DMS114 treated with DMSO at 0.1 percent for 48 hours (cell line): ENCODE results near the gene BANP.
"Not testable (repeated sequence)": the region's sequence is repeated elsewhere in the genome, so short reads cannot be mapped to it uniquely, and the experiment has no call there.

Experiments used
- DNase-seq: peaks from one replicate; lab custom pipeline; 2025; ENCODE audit not compliant: unreplicated experiment; lab: John Stamatoyannopoulos, UW

Gene BANP

DNA sequence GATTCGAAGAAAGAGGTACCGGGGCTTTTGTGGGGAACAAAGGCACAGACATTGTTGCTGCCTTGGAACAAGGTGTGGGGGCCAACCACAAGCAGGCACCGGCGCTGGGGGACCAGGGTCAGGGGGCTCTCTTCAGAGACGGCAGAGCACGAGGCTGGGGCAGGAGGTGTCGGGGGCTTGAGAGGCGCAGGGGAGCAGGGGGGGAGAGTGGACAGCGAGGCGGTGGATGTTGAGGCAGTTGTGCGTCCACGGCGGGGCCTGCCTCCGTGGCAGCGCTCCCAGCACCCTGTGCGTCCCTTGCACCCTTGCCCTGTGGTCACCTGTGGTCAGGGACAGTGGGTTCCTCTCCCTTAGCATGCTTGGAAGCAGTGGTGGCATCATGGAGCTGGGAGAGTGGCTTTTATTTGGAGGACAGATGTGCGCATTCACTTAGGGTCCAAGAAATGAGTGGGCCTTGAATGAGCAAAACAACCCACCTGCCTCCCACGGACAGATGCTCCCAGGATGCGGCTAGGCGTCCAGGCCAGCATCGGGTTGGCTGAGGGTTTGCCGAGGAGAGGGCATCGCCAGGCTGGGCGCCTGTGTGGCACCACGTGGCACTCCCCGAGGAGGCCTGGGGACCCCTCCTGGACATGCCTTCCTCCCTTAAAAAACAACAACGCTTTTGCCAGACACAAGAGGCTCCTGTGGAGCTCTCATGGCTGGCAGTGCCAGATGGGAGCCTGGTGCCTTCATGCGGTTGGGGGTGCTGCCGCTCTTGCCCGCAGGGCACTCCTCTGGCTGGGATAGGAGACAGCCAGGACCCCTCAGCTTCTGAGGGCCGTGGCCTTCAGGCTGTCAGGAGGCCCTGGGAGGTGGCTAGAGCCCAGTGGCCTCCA, 113.0 kb downstream of the BANP start:
- no peak for DNase-seq

- DNase-seq: no peak
These were observed 113.9 kb downstream of the BANP start for GRCh38 chr16:88064889-88065746.

GRCh38 chr16:88065747-88066142, 114.5 kb downstream of the BANP start:
- DNase-seq: no peak

- DNase-seq: no peak
These were observed 115.0 kb downstream of the BANP start for GRCh38 chr16:88066234-88066633.

DNA sequence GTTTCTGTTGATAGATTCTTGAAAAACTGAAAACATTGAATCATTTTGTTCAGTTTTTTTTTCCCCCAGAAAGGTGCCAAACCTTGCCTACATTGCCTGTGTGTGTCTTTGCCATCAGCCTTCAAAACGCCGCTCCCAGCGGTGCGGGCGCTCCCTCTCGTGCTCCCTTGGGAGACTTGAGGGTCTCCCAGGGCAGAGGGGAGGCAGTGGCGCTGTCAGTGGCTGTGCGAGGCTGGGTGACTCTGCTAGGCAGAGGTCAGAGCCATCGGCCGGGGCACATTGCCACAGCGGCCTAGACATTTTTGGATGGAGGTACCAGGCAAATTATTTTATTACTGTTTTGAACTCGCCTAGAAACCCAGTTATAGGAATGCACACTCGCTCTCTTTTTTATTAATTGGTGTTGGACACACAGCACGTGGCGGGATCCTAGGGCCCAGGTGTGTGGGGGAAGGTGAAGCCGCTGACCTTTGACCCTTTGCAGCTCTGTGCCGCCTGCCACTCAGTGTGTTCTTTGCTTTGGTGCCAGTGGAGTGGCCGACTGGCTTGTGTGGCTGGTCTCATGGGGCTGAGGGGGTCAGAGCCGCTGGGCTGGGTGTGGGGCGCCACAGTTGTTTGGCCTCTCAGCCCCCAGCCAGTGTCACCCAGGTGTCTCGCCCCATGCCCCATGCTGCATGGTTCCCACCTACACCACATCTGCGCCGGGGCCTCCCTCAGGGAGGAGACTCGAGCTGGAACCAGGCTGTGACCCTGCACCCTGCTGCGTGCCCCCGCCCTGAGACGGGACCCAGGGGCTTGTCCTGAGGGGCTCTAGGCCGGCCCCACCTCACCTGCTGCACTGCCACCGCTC, 115.7 kb downstream of the BANP start:
- DNase-seq: no peak

DNA sequence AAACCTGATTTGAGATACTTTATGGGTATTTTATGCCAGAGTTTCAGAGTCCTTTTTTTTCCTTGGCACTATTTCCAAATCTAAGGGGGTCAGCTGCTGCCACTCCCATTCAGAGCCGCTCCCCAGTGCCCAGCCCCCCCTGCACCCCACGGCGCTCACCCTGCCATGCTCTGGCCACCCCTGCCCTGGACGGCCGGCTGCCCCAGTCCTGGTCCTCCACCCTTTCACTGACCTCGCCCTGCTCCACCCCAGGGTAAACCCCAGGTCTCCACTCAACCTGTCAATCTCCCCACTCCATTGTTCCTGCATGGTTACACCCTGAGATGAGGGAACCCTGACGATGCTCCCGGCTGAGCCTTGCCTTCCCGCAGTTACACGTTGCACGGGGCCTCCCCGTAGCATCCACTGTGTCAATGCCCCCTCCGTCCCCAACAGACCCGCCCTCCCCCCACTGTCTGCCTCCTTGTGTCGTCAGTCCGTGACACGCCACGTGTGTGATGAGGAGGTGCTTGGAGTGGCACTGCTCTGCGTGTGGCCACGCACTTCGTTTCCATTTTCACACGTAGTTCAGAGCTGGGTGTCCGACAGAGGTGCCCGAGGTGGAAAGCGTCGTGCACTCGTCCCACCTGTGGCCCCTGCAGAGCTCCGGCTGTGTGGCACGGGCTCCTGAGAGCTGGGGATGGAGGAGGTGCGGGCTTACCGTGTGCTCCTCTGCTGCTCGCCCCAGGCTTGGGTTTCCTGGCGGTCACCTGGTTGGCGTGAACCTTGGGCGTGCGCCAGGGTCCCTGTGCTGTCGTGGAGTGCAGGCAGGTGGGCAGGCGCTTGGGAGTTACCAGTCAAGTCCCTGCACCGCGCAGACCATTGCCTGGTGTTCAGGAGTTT, 116.5 kb downstream of the BANP start:
- no peak for DNase-seq

DNA sequence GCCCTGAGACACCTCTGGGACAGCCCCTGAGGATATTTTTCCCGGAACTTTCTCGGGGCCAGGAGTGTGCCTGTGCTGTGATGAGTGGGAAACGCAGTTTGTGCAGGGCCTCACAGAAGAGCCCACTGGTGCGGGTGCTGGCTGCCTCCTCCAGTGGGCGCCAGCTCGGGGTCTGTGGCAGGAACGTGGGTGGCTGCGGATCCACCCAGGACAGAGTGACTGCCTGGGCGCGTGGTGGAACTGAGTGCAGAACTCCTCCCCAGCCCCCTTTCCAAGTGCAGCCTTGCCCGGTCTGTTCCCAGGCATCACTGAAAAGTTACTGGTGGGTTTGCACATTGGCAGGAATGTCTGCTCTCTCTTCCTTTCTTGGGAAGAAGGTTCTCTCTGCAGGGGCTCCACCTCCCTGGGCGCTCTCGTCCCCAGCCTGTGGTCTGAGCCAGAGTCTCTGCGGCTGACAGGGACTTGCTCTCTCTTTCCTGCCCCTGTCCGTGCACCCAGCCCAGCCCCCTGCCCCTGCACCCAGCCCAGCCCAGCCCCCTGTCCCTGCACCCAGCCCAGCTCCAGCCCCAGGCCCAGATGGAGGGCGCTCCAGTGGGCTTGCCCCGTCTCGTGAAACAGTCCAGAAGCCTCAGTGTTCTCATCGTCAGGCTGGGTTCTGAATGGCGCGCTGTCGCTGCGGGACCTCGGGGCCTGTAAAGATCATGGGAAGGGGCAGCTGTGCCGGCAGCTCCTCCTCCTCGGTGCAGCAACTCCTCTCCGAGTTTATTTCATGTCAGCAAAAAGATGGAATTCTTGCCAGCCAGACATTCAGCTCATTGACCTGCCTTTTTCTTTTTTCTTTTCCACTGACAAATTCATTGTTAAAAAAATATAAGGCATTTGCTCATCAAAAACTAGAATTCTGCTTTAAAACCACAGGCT, 117.5 kb downstream of the BANP start:
- DNase-seq: no peak

DNA sequence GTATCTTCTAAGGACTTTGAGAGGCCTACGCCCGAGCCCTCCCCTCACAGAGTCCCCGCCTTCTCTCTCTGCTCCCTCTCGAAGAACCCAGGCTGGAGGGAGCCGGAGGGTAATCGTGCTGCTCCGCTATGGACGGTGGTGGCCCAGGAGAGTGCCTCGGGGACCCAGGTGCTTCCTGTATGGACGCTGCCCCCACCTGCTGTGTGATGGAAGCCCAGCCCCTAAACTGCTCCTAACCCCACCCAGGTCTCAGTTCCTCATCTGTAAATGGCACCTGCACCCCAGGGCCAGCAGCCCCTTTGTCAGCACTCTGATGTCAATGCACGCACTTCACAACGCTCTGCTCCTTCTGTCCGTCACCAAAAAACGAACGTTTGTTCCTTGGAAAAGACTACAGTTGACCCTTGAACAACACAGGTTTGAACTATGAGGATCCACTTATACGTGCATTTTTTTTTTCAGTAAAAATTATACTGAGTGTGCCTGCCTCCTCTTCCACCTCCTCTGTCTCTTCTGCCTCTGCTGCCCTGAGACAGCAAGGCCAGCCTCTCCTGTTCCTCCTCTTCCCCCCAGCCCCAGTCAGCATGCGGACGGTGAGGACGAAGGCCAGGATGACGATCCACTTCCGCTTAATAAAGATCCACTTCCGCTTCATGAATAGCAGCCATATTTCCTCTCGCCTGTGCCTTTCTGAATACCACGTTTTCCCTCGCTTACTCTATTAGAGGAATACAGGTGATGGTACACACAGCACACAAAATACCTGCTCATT, 118.3 kb downstream of the BANP start:
- DNase-seq: no peak

- no peak for DNase-seq
These were observed 119.1 kb downstream of the BANP start for GRCh38 chr16:88070341-88070740.

DNA sequence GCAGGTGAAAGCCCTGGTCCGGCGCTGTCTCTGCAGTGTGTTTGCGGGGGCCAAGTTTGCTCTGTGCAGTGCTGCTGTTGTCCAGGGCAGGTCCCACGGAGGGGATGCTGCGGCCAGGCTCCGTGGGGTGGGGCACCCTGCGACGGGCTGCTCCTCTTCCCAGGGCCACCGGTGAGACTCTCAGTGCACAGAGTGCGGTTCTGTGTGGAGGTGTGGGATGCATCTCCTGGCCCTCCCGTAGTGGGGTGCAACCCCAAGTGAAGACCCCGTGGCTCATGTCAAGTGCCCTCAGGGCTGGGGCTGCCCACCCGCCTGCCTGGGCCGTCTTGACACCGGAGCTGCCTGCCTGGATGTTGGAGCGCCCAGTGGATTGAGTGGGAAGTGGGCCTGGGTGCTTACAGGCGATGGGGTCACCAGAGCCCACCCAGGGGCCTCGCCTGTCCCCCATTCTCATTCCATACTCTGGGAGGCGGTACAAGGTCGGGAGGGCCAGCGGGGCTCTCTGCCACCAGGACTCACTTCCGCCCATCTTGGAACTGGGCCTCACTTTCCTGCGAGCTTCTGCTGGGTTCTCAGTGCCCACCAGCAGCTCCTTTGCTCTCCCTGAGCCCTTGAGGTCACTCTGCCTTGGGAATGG, 119.9 kb downstream of the BANP start:
- no peak for DNase-seq

DNA sequence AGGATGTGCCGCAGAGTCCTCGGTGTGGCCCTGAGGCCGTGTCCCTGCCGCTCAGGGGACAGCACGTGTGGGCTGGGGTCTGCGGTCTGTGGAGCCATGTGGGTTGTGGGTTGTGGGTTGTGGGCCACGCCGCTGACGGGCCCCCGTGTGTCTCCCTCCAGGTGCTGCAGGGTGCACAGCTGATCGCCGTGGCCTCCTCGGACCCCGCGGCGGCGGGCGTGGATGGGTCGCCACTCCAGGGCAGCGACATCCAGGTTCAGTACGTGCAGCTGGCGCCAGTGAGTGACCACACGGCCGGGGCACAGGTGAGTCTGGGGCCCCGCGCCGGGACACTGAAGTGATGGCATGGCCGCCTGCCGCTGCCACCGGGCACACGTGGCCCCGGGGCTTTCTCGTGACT, 120.7 kb downstream of the BANP start:
- DNase-seq: no peak

- no peak for DNase-seq
These were observed 121.4 kb downstream of the BANP start for GRCh38 chr16:88072571-88073001.

DNA sequence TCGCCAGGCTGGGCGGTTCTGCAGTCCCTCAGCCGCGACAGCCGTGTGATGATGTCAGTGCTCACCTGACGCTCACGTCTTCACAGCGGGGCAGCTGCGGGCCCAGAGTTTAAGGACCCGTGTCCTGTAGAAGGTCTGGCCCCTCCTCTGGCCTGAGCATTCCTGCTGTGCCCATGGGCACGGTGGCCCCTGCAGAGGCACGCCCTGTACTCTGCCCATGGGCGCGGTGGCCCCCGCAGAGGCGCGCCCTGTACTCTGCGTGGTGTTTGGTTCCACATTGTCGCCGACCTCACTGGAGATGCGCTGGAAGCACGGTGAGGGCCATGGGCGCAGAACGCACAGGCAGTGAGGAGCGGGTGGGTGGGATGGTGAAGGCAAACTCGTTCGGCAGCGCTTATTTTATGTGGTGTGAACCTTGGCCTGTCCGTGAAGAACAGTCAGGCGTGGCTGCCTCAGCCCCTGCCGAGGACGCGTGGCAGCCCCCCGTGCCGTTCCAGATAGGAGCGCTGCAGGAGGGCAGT, 122.0 kb downstream of the BANP start:
- DNase-seq: no peak

DNA sequence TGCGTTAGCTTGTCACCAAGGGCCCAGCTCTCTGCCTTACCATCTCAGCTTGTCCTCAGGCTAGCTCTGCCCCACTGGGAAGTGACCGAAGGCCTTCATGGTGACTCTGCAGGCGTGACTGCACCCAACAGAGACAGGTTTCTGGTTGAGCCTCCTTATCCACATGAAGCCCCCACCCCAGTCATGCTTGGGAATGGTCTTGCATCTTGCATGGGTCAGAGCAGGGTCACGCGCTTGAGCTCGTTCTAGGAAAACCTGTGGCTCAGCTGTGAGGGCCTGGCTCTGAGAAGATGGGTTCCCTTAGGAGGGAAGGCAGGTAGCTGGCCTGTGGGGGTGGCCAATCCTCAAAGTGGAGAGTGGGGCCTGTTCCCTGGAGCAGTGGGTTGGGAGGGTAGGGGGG, 122.8 kb downstream of the BANP start:
- no peak for DNase-seq

DNA sequence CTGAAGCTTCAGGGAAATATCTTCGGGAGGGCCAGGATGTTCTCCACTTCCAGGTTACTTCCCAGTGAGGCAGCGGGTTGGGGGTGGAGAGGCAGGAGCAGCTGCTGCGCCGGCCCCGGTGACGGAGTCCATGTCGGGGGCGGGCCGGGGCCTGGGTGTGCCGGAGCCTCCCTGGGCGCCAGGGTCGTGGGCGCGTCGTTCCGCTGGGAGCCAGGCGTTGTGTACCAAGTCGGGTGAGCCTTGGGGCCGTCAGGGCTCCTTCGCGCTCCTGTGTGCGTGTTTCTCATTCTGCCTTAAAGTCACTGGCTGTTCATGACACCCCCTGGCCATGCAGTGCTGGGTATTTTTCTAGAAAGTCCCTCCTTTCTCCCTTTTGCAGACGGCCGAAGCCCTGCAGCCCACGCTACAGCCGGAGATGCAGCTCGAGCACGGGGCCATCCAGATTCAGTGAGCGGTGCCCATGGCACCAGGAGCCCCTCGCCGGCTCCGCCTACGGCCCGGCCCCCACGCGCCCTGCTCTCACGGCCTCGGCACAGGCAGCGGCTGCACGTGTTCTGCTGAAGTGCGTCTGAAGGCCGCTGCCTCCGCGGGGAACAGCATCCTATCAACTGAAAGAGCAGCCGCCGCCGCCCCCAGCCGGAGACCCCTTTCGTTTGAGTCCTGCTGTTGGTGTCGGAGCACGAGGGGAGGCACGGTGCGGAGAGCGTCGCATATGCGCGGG, 125.1 kb downstream of the BANP start:
- no peak for DNase-seq

DNA sequence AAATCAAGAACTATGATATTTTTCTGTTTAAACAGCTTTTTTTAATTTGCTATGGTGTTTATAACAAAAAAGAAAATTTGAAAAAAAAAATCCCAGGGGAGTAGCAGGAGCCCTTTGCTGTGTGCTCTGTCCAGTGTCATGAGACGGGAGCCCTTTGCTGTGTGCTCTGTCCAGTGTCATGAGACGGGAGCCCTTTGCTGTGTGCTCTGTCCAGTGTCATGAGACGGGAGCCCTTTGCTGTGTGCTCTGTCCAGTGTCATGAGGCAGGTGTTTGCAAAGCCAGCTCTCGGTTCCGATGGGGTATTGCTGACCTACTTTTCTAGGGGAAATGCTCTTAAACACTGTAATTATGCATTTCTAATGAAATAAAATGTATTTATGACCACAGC, 125.7 kb downstream of the BANP start:
- DNase-seq: not testable (repeated sequence)
